Stomach (tissue), 9 donors: Measurements from ENCODE around the gene STRIP2. TPM values are rescaled to one million over a fixed set of nuclear protein-coding genes. Genes with fewer than 3 reads are reported as not detected.

Experiments
- DNase-seq, 2 donors: peaks; one replicate each; pipeline versions ENCODE4 v3.0.0 to v3.0.0-alpha.2; 2013 to 2019
- H3K27ac ChIP-seq, 5 donors: fragments of 200-600 bp in 4 of 5; sonication (generic) in 4 of 5; one replicate each; pipeline ENCODE4 v1.5.1; 2013 to 2019; ENCODE audit warnings: mild to moderate bottlenecking in 1 of 5, moderate library complexity in 1 of 5
- H3K27me3 ChIP-seq, 3 donors: fragments of 200-600 bp; sonication (generic); one replicate each; pipeline ENCODE4 v1.5.1; 2017 to 2019; ENCODE audit warnings: mixed run types in 1 of 3
- H3K36me3 ChIP-seq, 4 donors: fragments of 200-600 bp; sonication (generic); 1 replicate in 3 of 4; 2 replicates in 1 of 4; pipeline ENCODE4 v1.5.1; 2016 to 2019
- H3K4me1 ChIP-seq, 4 donors: fragments of 200-600 bp; sonication (generic); one replicate each; pipeline ENCODE4 v1.5.1; 2016 to 2019
- H3K4me3 ChIP-seq, 4 donors: fragments of 200-600 bp; sonication (generic) in 3 of 4; one replicate each; pipeline ENCODE4 v1.5.1; 2016 to 2019; ENCODE audit warnings: mild to moderate bottlenecking in 1 of 4
- H3K9me3 ChIP-seq, 4 donors: fragments of 200-600 bp; sonication (generic); one replicate each; pipeline ENCODE4 v1.5.1; 2016 to 2019
- CTCF ChIP-seq, 7 experiments: fragments of 450-650 bp in 4 of 7; fragments of 200-600 bp in 3 of 7; sonication (generic) in 3 of 7; IDR thresholded peaks; one replicate each; pipeline ENCODE4 v1.5.1; 2016 to 2019; ENCODE audit warnings: antibody characterized with exemption in 7 of 7, control low read depth in 2 of 7, mild to moderate bottlenecking in 1 of 7
- EP300 ChIP-seq: sonication (generic); formaldehyde crosslinking; IDR thresholded peaks from one replicate; pipeline ENCODE4 v1.6.1; 2017; ENCODE audit warnings: antibody characterized with exemption
- POLR2A ChIP-seq, 4 donors: fragments of 450-650 bp; IDR thresholded peaks; one replicate each; pipeline ENCODE4 v1.6.1; 2016; ENCODE audit warnings: antibody characterized with exemption in 4 of 4, control low read depth in 2 of 4, mild to moderate bottlenecking in 1 of 4, moderate library complexity in 1 of 4
- POLR2AphosphoS5 ChIP-seq, 3 donors: sonication (generic); formaldehyde crosslinking; IDR thresholded peaks; one replicate each; pipeline ENCODE4 v1.6.1; 2016; ENCODE audit warnings: antibody characterized with exemption in 3 of 3
- WGBS, 5 donors: extraction: QIAGEN DNeasy Blood & Tissue Kit in 3 of 5; methylation state at CpG; one replicate each; pipeline versions ENCODE4 v1.1.5 to v1.1.7; 2013 to 2018; 5-methylcytosine and 5-hydroxymethylcytosine counted together
- intact Hi-C: fragments of 100-400 bp; cut with DNase I; formaldehyde crosslinking; loops from one replicate; pipeline ENCODE4 v1.15.1; 2023; ENCODE audit warnings: low total_unique reads
- polyA plus RNA-seq, 3 donors: library from polyadenylated mRNA; stranded (reverse); fragments of 200-250 nt; gene quantifications; one replicate each; pipeline ENCODE4 v1.2.3, GENCODE V29; 2013
- small RNA-seq, 4 donors: library from RNA; depleted of rRNA; stranded (forward); fragments of <200 nt; gene quantifications; one replicate each; pipeline ENCODE3, GENCODE V24; 2016
- total RNA-seq, 5 donors: library from RNA; depleted of rRNA; stranded (reverse); fragments of >200 nt; gene quantifications; one replicate each; pipeline versions ENCODE4 v1.1.0 to v1.2.3, GENCODE V29; 2014 to 2016
- donor health status: healthy with polysubstance abuse.
- donor health status: Bipolar disorder and iron deficiency.
- donor health status: healthy.

STRIP2 gene
- total and polyA plus RNA-seq, 8 donors = 0.56 to 2.0 (median 0.98) TPM; not detected in 3

- Histone ChIP-seq H3K27me3 (no peaks in the 10 kb centered on the region), H3K4me3 (no peak overlapping the region), H3K36me3 (no peaks in the 10 kb centered on the region), H3K9me3 (no peaks in the 10 kb centered on the region), H3K27ac (no peak overlapping the region), H3K4me1 (no peaks in the 10 kb centered on the region)
- no peak for DNase-seq
- 53 to 81% (median 57%) methylated on average over 5 of the region's 5 CpGs for WGBS, 5 donors
- TF ChIP-seq POLR2A (IDR thresholded peaks at IDR 0.05) = no peak
- TF ChIP-seq EP300 = no peak
- TF ChIP-seq CTCF (IDR thresholded peaks at IDR 0.05) = no peak
- TF ChIP-seq POLR2AphosphoS5 (IDR thresholded peaks at IDR 0.05) = no peak
- intact Hi-C loops = no loop called here
Observed at GRCh38 chr7:129535896-129536295, 101.7 kb downstream of the STRIP2 start.

GRCh38 chr7:129536323-129536722 is 102.1 kb downstream of the STRIP2 start:
- H3K27me3 ChIP-seq = no peaks in the 10 kb centered on the region
- WGBS, 5 donors = 69 to 78% (median 76%) methylated on average over 9 of the region's 9 CpGs
- H3K9me3 ChIP-seq = no peaks in the 10 kb centered on the region
- H3K4me3 ChIP-seq = no peak overlapping the region
- no peaks in the 10 kb centered on the region for H3K4me1 ChIP-seq
- no peak for TF ChIP-seq POLR2A (IDR thresholded peaks at IDR 0.05)
- no peak for TF ChIP-seq POLR2AphosphoS5 (IDR thresholded peaks at IDR 0.05)
- no peak for TF ChIP-seq EP300
- TF ChIP-seq CTCF (IDR thresholded peaks at IDR 0.05) = no peak
- DNase-seq = no peak
- no peak overlapping the region for H3K27ac ChIP-seq
- H3K36me3 ChIP-seq = no peaks in the 10 kb centered on the region
- intact Hi-C loops = no loop called here

Small RNAs within 50 kb of the gene (small RNA-seq; reads per million reads assigned to genes)
- gene AC009244.1 (0 reads per million in 4 donors), gene RNU1-72P (0 reads per million in 4 donors), gene SNRPGP3 (0 reads per million in 4 donors)

Other genes starting within 250 kb of the STRIP2 start
- gene SMO, start 245.8 kb upstream of the STRIP2 start, total RNA-seq = 10 to 100 TPM in 2 of 5 donors, 1 to 10 TPM in 3; 1.2 to 18.5 (median 5.7) TPM
- gene SMO, start 245.8 kb upstream of the STRIP2 start, polyA plus RNA-seq = 1 to 10 TPM; 1.1 to 8.2 (median 3.2) TPM
- gene AHCYL2, start 209.4 kb upstream of the STRIP2 start, total RNA-seq = 10 to 100 TPM; 60.3 to 87.0 (median 66.5) TPM
- gene AHCYL2, start 209.4 kb upstream of the STRIP2 start, polyA plus RNA-seq = 10 to 100 TPM in 2 of 3 donors, 1 to 10 TPM in 1; 4.6 to 19.9 (median 10.2) TPM
- gene SMKR1, start 68.1 kb downstream of the STRIP2 start, total RNA-seq = not detected
- under 1 TPM in 2 of 3 donors, not detected in 1; 0.70 to 0.76 TPM for gene SMKR1, start 68.1 kb downstream of the STRIP2 start, polyA plus RNA-seq
- 10 to 100 TPM in 4 of 5 donors, 1 to 10 TPM in 1; 3.2 to 58.3 (median 18.9) TPM for gene NRF1, start 177.3 kb downstream of the STRIP2 start, total RNA-seq
- gene NRF1, start 177.3 kb downstream of the STRIP2 start, polyA plus RNA-seq = 1 to 10 TPM; 4.6 to 8.1 (median 5.0) TPM